Cortex of kidney (tissue), 1 donor: ENCODE results near the gene FAM3B.
"Not testable (repeated sequence)": the region's sequence is repeated elsewhere in the genome, so short reads cannot be mapped to it uniquely, and the experiment has no call there.

Experiments used
- DNase-seq: peaks from one replicate; lab custom pipeline; 2025; lab: John Stamatoyannopoulos, UW

FAM3B gene

GRCh38 chr21:41316200-41317062, at the start of gene FAM3B:
Gene FAM3B, plus strand, starts transcription at chr21:41316801. Its CDS starts 79 bp downstream, at chr21:41316880.
- no peak for DNase-seq

DNA sequence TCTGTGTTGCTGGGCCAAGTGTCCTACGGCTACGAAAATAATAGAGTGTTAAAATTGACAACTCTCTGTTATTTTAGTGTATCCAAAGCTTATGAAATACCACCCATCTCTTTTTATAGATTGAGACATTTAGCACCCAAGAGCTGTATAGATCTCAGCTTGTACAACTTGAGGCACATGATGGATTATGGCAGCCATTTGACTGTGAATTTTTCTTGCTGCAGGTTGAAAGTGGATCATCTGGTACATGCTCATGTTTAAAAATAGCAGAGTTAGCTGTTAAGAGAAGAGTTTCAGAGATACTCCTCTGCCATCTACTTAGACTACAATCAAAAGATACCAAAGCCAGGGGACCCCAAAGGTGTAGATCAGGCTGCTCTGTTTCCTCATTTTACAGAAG, 49.3 kb upstream of the FAM3B start:
- no peak for DNase-seq

DNA sequence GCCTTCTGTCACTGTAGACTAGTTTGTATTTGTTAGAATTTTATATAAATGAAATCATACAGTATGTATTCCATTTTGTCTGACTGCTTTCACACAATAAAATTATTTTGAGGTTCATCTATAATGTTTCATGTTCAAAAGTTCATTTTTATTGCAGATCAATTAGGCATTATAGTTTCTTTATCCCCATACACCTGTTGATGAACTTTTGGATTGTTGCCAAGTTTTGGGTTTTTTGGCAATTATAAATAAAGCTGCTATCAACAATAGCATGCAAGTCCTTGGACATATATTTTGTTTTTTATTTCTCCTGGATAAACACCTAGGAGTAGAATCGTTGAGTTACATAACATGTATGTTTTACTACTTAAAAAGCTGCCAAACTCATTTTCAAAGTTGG, 47.1 kb upstream of the FAM3B start:
- no peak for DNase-seq

- no peak for DNase-seq
Measured at GRCh38 chr21:41277196-41277595, 39.4 kb upstream of the FAM3B start.

GRCh38 chr21:41277846-41278245, 38.8 kb upstream of the FAM3B start:
- no peak for DNase-seq

- no peak for DNase-seq
Measured at GRCh38 chr21:41280115-41280919, 36.3 kb upstream of the FAM3B start.

DNA sequence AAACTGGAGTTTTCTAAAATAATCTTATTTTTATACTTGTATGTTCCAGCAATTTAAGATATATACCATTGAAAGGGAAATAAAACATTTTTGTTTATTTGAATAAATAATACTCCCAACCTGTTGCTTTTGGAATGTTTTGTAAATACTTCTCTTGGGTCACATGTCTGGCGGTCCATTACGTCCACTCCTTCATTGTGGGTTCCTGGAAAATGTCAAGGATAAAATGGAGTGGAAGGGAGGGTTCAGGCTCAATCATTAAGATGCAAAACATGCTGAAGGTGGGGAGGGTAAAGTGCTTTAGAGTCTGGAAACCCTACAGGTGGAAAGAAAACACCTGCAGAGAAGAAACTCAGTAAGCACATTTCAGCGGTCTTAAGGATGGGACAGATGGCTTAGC, 34.2 kb upstream of the FAM3B start:
- no peak for DNase-seq

GRCh38 chr21:41283211-41283818, 33.3 kb upstream of the FAM3B start:
- no peak for DNase-seq

DNA sequence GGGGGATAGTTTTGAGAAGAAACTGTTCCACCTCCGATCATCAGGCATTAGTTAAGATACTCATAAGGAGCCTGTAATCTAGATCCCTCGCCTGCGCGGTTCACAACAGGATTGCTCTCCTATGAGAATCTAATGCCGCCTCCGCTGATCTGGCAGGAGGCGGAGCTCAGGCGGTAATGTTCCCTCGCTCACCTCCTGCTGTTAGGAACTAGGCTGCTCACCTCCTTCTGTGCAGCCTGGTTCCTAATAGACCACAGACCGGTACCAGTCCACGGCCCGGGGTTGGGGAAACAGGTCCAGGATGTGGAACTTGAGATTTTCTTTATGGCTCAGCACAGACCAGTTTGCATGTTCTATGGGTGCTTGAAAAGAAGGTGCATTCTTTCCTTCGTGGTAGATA, 27.2 kb upstream of the FAM3B start:
- no peak for DNase-seq

- no peak for DNase-seq
Measured at GRCh38 chr21:41290106-41290799, 26.3 kb upstream of the FAM3B start.

DNA sequence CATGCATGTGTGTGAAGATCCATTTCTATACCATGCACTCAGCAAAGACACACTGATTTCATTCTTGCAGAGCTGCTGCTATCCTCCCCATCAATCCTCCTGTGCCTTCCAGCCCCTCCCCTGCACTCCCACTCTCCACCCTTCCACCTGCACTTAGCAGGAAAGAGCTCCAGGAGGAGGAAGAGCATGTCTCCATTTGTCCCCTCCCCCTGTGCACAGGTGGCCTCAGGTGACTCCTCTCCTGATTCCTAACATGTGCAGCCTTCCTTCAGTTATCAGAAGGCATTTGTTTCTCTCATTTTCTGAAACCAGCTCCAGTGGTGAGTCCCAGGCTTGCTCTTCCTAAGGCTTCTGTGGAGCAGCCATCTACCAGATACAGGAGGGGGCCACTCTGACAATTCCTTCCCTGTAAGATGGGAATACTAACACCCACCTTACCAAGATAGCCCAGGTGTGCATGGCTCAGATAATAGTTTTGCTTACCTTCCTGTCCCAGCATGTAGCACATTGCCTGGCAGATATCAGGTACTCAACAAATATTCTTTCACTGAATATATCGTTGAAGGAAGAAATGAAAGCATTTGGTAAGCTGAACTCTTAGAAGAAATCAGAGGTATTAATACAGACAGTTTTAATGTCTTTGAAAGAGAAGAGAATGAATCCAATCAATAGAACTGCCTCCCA, 21.9 kb upstream of the FAM3B start:
- no peak for DNase-seq

GRCh38 chr21:41295721-41296254, 20.8 kb upstream of the FAM3B start:
- no peak for DNase-seq

DNA sequence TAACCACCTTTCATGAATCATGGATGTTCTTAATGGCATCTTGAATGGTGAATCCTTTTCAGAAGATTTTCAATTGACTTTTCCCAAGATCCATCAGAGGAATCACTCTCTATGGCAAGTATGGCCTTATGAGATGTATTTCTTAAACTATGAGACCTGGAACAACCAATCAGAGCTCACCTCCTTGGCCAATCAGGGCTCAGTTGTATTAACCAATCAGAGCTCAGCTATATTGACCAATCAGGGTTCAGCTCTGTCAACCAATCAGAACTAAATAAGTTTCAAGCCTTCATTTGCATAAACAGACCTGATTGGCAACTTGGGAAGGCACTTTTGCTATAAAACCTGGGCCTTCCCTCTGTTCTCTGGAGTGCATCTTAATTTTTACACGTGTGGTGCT, 13.6 kb upstream of the FAM3B start:
- no peak for DNase-seq

DNA sequence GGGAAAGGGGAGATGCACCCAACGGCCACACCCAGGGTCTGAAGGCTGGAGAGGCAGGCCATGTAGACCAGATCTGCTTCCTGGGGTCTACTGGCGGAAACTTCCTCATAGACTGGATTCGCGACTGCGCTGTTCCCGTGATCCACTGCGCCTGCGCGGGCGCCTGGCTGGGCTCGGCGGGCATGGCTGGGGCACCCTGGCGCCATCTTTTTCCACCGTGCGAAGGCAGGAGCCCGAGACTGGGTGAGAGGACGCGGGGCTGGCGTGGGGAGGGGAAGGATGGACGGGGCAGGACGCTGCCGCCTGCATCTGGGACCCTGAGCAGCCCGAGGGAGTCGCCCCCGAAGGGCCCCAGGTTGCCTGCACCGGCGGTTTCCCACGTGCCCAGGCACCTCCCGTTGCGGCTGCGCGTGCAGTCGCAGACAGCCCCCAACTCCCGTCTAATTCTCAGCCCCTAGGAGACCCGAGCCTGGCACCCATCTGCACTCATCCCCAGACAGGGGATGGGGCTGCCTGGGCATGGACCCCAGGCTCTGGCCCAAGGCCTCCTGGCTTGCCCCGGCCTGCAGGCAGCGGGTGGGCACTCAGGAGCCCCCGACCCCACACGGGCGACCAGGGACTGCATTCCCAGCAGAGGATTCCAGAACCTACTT, 12.4 kb upstream of the FAM3B start:
- no peak for DNase-seq

DNA sequence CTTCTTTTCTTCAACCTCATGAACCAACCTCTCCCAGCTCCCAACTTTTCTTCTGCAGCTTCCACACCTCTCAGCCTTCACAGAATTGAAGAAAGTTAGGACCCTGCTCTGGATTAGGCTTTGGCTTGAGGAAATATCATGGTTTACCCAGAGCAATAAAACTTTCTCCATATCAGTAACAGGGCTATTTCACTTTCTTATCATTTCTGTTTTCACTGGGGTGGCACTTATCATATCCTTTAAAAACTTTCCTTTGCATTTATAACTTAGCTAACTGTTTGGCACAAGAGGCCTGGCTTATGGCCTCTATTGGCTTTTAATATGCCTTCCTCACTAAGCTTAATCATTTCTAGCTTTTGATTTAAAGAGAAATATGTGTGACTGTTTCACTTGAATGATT, 9.4 kb upstream of the FAM3B start:
- no peak for DNase-seq

DNA sequence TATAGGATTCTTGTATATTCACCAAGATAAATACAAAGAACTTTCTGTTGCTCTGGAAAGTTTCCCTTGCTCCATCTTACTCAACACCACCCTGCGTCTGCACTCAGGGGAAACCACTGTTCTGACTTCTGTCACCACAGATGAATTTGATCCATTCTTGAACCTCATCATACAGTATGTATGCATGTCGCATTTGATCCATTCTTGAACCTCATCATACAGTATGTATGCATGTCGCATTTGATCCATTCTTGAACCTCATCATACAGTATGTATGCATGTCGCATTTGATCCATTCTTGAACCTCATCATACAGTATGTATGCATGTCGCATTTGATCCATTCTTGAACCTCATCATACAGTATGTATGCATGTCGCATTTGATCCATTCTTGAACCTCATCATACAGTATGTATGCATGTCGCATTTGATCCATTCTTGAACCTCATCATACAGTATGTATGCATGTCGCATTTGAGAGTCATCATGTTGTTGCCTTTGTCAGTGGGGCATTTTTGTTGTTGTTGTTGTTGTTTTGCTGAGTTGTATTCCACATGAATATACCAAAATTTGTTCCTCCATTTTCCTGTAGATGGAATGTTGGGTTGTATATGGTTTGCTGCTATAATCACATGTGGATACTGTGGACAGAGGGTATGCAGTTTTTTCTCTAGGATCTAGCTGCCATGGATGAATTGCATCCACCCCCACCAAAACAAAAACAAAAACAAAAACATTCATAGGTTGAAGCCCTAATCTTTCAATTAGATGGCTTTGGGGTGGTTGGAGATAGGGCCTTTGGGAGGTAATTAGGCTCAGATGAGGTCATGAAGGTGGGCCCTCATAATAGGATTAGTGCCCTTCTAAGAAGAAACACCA, 3.1 kb upstream of the FAM3B start:
- not testable (repeated sequence) for DNase-seq

DNA sequence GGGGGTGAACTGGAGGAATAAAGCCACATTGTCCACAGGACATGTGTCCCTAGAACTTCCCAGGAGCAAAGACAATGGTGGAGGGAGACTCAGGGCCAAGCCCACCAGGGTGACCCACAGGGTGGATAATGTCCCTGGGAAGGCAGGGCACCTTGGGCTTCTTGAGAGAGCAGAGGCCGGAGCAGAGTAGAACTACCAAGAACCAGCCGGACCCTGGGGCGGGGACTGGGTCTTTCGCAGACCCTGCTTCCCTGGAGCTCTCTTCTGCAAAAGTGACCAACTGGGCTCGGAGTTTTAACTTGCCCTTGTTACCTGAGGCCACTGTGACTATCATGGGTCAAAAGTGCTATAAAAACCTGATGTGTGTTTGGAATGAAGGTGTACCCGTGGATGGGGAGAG, 875 bp upstream of the FAM3B start:
- DNase-seq: no peak

DNA sequence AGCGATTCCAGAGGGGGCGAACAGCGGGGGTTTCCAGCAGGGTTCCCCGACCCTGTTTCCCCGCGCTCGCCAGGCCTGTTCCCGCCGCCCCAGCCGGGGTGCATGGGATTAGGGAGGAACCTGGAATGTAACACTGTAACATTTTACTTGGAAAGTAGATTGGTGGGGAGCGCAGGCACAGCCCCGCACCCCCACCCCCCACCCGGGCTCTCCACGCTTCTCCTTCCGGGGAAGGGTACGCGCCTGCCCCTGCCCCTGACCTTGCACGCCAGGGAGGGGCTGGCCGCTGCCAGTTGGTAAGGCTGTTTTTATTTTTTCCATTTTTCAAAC, 427 bp downstream of the FAM3B start:
- no peak for DNase-seq

DNA sequence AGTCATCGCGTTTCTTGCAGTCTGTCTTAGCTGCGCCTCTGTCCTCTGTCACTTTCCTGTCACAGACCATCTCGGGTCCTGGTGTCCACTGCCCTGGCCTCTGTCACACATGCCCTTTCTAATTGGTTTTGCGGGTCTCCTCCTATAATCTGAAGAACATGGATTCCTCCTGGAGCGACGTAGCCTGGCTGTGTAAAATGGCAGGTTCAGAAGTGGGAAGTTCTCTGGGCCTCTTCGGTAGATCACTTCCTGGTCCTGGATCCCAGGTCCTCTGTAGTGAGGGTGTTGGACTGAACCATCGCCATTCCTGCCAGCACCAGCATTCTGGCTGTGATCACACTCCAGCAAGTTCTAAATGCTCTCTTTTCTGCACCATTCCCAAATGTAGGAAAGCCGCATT, 857 bp downstream of the FAM3B start:
- no peak for DNase-seq

DNA sequence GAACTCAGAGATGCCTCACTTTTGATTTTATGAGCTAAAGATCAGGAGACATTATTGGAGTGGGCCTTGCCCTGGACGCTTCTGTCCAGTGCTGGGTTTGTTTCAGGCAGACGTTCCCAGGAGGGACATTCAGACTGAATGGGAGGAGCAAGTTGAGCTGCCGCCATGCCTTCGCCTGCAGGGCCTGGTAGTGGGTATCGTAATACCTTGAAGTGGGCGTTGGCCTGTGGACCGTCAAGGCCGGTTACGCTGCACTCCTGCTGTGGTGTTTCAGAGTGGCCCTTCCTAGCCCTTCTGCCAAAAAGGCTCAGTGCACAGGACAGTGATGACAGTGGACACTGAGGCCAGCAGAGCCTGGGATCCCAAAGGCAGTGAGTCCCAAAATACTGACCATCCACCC, 1.6 kb downstream of the FAM3B start:
- no peak for DNase-seq
